HepG2 (cell line): ENCODE results near the gene DZIP1L. TPM values are rescaled to one million over a fixed set of nuclear protein-coding genes. Genes with fewer than 3 reads are reported as not detected.

Experiments
- ATAC-seq: fragments of 200-7000 bp; cut with Tn5 transposase; 3 replicates; pipeline ENCODE4 v1.9.1; 2020; ENCODE audit warnings: mild to moderate bottlenecking, moderate library complexity
- BruUV-seq: library from RNA; stranded (reverse); fragments of 400-500 nt; replicated peaks from 2 replicates; lab custom pipeline; 2021; lab: Mats Ljungman, UMichigan
- CTCF ChIA-PET: fragments of 300-600 bp; formaldehyde crosslinking; extraction: SDS; loops from one replicate; lab custom pipeline; 2021; ENCODE audit warnings: low total read pairs, inconsistent platforms, low intra/inter-chr PET ratio; lab: Yijun Ruan, JAX
- POLR2A ChIA-PET: fragments of 350-600 bp; sonication (Branson Sonifier 250); formaldehyde crosslinking; loops from one replicate; lab custom pipeline; 2020; ENCODE audit warnings: antibody characterized with exemption, inconsistent platforms; lab: Yijun Ruan, JAX
- DNase-seq: peaks from one replicate; pipeline ENCODE4 v3.0.0-alpha.2; 2015; ENCODE audit warnings: low spot score
- FAIRE-seq: peaks from 3 replicates; lab custom pipeline; 2011; peaks lifted over from hg19 to GRCh38; lab: Jason Lieb, UNC
- H2AFZ ChIP-seq: one replicate; pipeline ENCODE4 v1.6.1; 2011; ENCODE audit warnings: low read length, inconsistent platforms
- H3K27ac ChIP-seq: fragments of 300-600 bp; 3 replicates; pipeline ENCODE4 v1.8.0; 2011; ENCODE audit warnings: mixed run types, mild to moderate bottlenecking, mixed read lengths, low read length, inconsistent platforms; ENCODE audit not compliant: insufficient read depth; ENCODE audit errors: extremely low read length
- H3K27me3 ChIP-seq, 2 experiments: fragments of 200-600 bp in 1 of 2; 2 replicates in 1 of 2; 3 replicates in 1 of 2; pipeline versions ENCODE4 v1.6.0 to v1.8.0; 2011; ENCODE audit warnings: low read length in 2 of 2, mild to moderate bottlenecking in 2 of 2, moderate library complexity in 2 of 2, inconsistent platforms in 1 of 2; ENCODE audit not compliant: insufficient read depth in 2 of 2, control insufficient read depth in 1 of 2
- H3K36me3 ChIP-seq, 2 experiments: fragments of 200-600 bp in 1 of 2; replicated peaks in 1 of 2; 2 replicates in 1 of 2; 3 replicates in 1 of 2; pipeline versions ENCODE4 v1.5.1 to v1.8.0; 2011; ENCODE audit warnings: low read length in 2 of 2, inconsistent platforms in 1 of 2; ENCODE audit not compliant: insufficient read depth in 2 of 2, control insufficient read depth in 1 of 2
- H3K4me1 ChIP-seq: 2 replicates; pipeline ENCODE4 v1.5.1; 2012; ENCODE audit warnings: low read length, inconsistent platforms; ENCODE audit not compliant: insufficient read depth
- H3K4me2 ChIP-seq: 2 replicates; pipeline ENCODE4 v1.6.0; 2011; ENCODE audit warnings: low read depth, low read length, inconsistent platforms
- H3K4me3 ChIP-seq, 3 experiments: fragments of 200-600 bp in 1 of 3; sonication (generic), shearing (Covaris generic) in 1 of 3; replicated peaks in 1 of 3; 2 replicates each; pipeline ENCODE4 v1.5.1; 2011 to 2016; ENCODE audit warnings: low read length in 3 of 3, inconsistent platforms in 2 of 3, low read depth in 2 of 3, mild to moderate bottlenecking in 2 of 3, control low read depth in 1 of 3, mixed read lengths in 1 of 3; ENCODE audit not compliant: insufficient read depth in 1 of 3
- H3K79me2 ChIP-seq: one replicate; pipeline ENCODE4 v1.6.1; 2011; ENCODE audit warnings: low read length, inconsistent platforms; ENCODE audit not compliant: insufficient read depth
- H3K9ac ChIP-seq: 2 replicates; pipeline ENCODE4 v1.6.0; 2011; ENCODE audit warnings: mild to moderate bottlenecking, low read depth, low read length, inconsistent platforms; ENCODE audit not compliant: insufficient read depth
- H3K9me3 ChIP-seq: 2 replicates; pipeline ENCODE4 v1.5.1; 2012; ENCODE audit warnings: mild to moderate bottlenecking, low read length
- H4K20me1 ChIP-seq: 2 replicates; pipeline ENCODE4 v1.6.0; 2011; ENCODE audit warnings: inconsistent platforms, mild to moderate bottlenecking, low read length, moderate library complexity; ENCODE audit not compliant: insufficient read depth
- AGO1 ChIP-seq: fragments of 200-400 bp; formaldehyde crosslinking; IDR thresholded peaks from 2 replicates; pipeline ENCODE4 v1.6.1; 2017; ENCODE audit warnings: mild to moderate bottlenecking, low read depth, low read length, moderate library complexity; ENCODE audit not compliant: poor library complexity, severe bottlenecking
- CSRNP1 ChIP-seq: sonication (generic); formaldehyde crosslinking; IDR thresholded peaks from 2 replicates; pipeline ENCODE4 v1.8.1; 2023; ENCODE audit warnings: mild to moderate bottlenecking, missing genetic modification reagents
- KLF12 ChIP-seq: sonication (generic); formaldehyde crosslinking; IDR thresholded peaks from 2 replicates; pipeline ENCODE4 v1.4.0; 2020; ENCODE audit warnings: missing genetic modification reagents, borderline replicate concordance
- POLR2AphosphoS5 ChIP-seq: IDR thresholded peaks from 2 replicates; pipeline ENCODE4 v1.6.1; 2012; ENCODE audit warnings: low read depth, low read length
- ZNF235 ChIP-seq: sonication (generic); formaldehyde crosslinking; IDR thresholded peaks from 2 replicates; pipeline ENCODE4 v1.8.1; 2023; ENCODE audit warnings: mild to moderate bottlenecking, missing genetic modification reagents, borderline replicate concordance
- WGBS: methylation state at CpG from one replicate; pipeline ENCODE4 v1.1.6; 2017; ENCODE audit warnings: low lambda C conversion rate; 5-methylcytosine and 5-hydroxymethylcytosine counted together
- in situ Hi-C: cut with HindIII; loops from 2 replicates; pipeline ENCODE4 v1.10.0; 2017; ENCODE audit warnings: low pct_unique_long_range_greater_than_20kb; ENCODE audit not compliant: extremely low pct_ligation_motif_present
- intact Hi-C: fragments of 100-400 bp; cut with micrococcal nuclease; formaldehyde crosslinking; loops from one replicate; pipeline ENCODE4 v1.10.0; 2022; ENCODE audit not compliant: unreplicated experiment
- polyA plus RNA-seq, 8 experiments: library from polyadenylated mRNA; depleted of rRNA in 3 of 8; stranded (reverse) in 7 of 8; unstranded in 1 of 8; fragments of >200 nt; fragmentation: Illumina TruSeq in 4 of 8; extraction: Trizol in 4 of 8; gene quantifications; 2 replicates each; pipeline versions ENCODE4 v1.2.1 to v1.2.3, GENCODE V29; 2011 to 2016; ENCODE audit warnings: low read depth in 4 of 8, missing spikeins in 1 of 8, mixed read lengths in 1 of 8; ENCODE audit not compliant: insufficient read depth in 1 of 8
- total RNA-seq, 5 experiments: library from RNA; depleted of rRNA; stranded (reverse); fragments of >200 nt; fragmentation: Illumina TruSeq; extraction: Trizol; gene quantifications; 2 replicates each; pipeline ENCODE4 v1.2.3, GENCODE V29; 2016; ENCODE audit warnings: low read depth in 1 of 5
- TF ChIP-seq, protein P1 (sequence below): sonication (generic); formaldehyde crosslinking; IDR thresholded peaks from 2 replicates; pipeline ENCODE4 v1.8.0; 2022; ENCODE audit warnings: mild to moderate bottlenecking, missing genetic modification reagents, moderate library complexity
- TF ChIP-seq, protein P2 (sequence below): sonication (generic); formaldehyde crosslinking; conservative IDR thresholded peaks from 2 replicates; pipeline ENCODE4 v1.8.0; 2022; ENCODE audit warnings: missing genetic modification reagents

The DZIP1L gene
- total and polyA plus RNA-seq, 2 of the 13 experiments (the other 11 are each of a cell fraction or from before 2014, with no cell fraction given): 0.90 to 1.2 TPM

DNA sequence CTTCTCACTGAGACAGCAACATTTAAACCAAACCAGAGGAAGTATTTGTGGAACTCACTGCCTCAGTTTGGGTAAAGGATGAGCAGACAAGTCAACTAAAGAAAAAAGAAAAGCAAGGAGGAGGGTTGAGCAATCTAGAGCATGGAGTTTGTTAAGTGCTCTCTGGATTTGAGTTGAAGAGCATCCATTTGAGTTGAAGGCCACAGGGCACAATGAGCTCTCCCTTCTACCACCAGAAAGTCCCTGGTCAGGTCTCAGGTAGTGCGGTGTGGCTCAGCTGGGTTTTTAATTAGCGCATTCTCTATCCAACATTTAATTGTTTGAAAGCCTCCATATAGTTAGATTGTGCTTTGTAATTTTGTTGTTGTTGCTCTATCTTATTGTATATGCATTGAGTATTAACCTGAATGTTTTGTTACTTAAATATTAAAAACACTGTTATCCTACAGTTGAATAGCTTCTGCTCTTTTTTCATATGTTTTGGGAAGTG, 82.2 kb downstream of the DZIP1L start:
- POLR2A ChIA-PET: no interaction called here
- H3K4me3 ChIP-seq: no peak overlapping the region

More for the DNA sequence above, 82.2 kb downstream of the DZIP1L start:
- Histone ChIP-seq H3K9me3 (no peaks in the 10 kb centered on the region), H3K79me2 (no peaks in the 10 kb centered on the region), H3K9ac (no peak overlapping the region), H3K27me3 (no peaks in the 10 kb centered on the region; a peak in 1 of 5 replicates), H3K4me1 (no peaks in the 10 kb centered on the region), H3K36me3 (no peaks in the 10 kb centered on the region), H3K4me2 (no peak overlapping the region), H4K20me1 (no peaks in the 10 kb centered on the region), H2AFZ (no peak overlapping the region), H3K27ac (no peak overlapping the region)
- TF ChIP-seq POLR2AphosphoS5: no peak
- no peak for TF ChIP-seq AGO1
- TF ChIP-seq, protein P1, sequence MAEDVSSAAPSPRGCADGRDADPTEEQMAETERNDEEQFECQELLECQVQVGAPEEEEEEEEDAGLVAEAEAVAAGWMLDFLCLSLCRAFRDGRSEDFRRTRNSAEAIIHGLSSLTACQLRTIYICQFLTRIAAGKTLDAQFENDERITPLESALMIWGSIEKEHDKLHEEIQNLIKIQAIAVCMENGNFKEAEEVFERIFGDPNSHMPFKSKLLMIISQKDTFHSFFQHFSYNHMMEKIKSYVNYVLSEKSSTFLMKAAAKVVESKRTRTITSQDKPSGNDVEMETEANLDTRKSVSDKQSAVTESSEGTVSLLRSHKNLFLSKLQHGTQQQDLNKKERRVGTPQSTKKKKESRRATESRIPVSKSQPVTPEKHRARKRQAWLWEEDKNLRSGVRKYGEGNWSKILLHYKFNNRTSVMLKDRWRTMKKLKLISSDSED (CRISPR knock-in tag): no peak
- TF ChIP-seq ZNF235 (CRISPR knock-in tag): no peak
- TF ChIP-seq CSRNP1 (CRISPR knock-in tag): no peak
- no peak for TF ChIP-seq KLF12 (CRISPR knock-in tag)
- TF ChIP-seq, protein P2, sequence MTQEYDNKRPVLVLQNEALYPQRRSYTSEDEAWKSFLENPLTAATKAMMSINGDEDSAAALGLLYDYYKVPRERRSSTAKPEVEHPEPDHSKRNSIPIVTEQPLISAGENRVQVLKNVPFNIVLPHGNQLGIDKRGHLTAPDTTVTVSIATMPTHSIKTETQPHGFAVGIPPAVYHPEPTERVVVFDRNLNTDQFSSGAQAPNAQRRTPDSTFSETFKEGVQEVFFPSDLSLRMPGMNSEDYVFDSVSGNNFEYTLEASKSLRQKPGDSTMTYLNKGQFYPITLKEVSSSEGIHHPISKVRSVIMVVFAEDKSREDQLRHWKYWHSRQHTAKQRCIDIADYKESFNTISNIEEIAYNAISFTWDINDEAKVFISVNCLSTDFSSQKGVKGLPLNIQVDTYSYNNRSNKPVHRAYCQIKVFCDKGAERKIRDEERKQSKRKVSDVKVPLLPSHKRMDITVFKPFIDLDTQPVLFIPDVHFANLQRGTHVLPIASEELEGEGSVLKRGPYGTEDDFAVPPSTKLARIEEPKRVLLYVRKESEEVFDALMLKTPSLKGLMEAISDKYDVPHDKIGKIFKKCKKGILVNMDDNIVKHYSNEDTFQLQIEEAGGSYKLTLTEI (CRISPR knock-in tag): no peak
- CTCF ChIA-PET: no interaction called here
- ATAC-seq (no peak), DNase-seq (no peak), FAIRE-seq (no peak)
- in situ Hi-C loops (no loop called here), intact Hi-C loops (no loop called here)
- whole genome bisulfite sequencing: 94% methylated on average over 2 of the region's 2 CpGs
- BruUV-seq: no TSS peak
